ENCODE measurements around the gene DNAH5. TPM values are rescaled to one million over a fixed set of nuclear protein-coding genes. Genes with fewer than 3 reads are reported as not detected.

Gene DNAH5
- total RNA-seq, 1 donor from 2014 or later: 0.13 TPM

- no peak for DNase-seq (ENCODE audit: low read depth in 2 of 2)
Measured at GRCh38 chr5:13731121-13731628, 213.3 kb downstream of the DNAH5 start.

DNA sequence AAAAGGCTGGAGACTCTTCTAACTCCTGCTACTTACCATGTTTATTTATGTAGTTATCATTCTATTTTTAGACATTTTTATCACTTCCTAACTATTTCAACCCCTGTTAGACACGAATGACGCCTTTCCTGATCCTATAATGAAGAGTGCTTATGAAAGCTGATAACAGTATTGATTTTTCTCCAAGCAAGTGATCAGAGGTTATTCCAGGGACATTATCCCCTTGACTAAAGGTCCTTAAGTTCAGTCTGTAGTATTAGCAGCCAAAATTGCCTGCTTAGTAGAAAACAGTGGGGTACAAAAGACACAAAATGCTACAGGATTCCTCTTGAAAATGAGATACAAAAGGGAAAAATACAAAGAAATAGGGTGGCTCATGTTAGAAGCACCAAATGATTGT, 235.6 kb downstream of the DNAH5 start:
- DNase-seq (ENCODE audit: low read depth in 2 of 2): no peak

- no peak for DNase-seq (ENCODE audit: low read depth in 2 of 2)
Measured at GRCh38 chr5:13708432-13708831, 236.1 kb downstream of the DNAH5 start.

- DNase-seq (ENCODE audit: low read depth in 2 of 2): no peak
Measured at GRCh38 chr5:13704396-13704795, 240.1 kb downstream of the DNAH5 start.

GRCh38 chr5:13700626-13701025, 243.9 kb downstream of the DNAH5 start:
- DNase-seq (ENCODE audit: low read depth in 2 of 2): no peak

GRCh38 chr5:13698885-13699284, 245.6 kb downstream of the DNAH5 start:
- DNase-seq (ENCODE audit: low read depth in 2 of 2): no peak

- no peak for DNase-seq (ENCODE audit: low read depth in 2 of 2)
Measured at GRCh38 chr5:13695076-13695712, 249.3 kb downstream of the DNAH5 start.

DNA sequence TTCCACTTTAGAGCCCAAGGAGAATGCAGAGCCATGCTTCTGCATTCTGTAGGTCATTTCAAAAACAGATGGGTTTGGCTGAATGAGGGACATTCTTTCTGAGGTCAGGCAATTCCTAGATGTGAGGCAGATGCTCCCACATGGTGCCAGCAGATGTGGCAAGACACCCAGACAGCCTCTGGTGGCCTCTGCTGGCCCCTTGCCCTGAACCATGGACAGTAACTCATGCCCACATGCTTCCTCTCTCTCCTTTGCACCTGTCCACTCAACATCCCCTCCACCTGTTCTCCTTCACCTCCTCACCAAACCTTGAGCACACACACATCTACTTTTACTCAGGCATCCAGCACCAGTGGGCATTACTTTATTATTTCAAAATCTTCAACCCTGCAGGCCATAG, 252.3 kb downstream of the DNAH5 start:
- DNase-seq (ENCODE audit: low read depth in 2 of 2): no peak

DNA sequence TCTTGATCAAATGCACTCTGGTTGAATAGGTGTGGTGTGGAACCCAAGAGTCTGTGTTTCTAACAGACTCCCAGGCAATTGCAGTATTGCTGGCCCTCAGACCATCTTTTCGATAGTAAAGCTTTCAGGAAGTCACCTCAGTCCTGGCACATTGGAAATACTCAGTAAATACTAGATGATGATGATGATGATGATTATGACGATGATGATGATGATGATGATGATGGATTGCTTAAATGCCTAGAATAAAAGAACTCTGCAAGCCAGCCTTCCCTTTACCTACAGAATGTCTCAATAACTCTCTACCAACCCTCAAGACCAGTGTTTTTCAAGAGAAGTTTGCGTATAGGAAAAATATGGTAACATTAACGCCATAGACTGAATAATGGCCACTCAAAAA, 268.0 kb downstream of the DNAH5 start:
- no peak for DNase-seq (ENCODE audit: low read depth in 2 of 2)

DNA sequence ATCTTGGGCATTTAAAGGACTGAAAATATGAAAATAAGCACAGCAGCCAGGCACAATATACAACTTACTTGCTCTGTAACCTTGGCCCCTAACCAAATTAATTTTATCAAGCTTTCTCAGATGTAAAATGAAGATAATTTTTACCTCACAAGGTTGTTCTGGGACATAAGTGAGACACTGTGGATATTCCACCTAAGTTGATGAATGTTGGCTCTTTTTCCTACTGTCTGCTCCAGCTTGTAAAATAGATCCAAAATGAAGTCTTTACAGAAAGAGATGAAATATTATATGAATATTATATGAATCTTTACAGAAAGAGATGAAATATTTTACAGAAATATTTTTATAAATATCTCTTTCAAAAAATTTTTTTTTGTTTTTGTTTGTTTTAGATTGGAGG, 270.1 kb downstream of the DNAH5 start:
- DNase-seq (ENCODE audit: low read depth in 2 of 2): no peak

DNA sequence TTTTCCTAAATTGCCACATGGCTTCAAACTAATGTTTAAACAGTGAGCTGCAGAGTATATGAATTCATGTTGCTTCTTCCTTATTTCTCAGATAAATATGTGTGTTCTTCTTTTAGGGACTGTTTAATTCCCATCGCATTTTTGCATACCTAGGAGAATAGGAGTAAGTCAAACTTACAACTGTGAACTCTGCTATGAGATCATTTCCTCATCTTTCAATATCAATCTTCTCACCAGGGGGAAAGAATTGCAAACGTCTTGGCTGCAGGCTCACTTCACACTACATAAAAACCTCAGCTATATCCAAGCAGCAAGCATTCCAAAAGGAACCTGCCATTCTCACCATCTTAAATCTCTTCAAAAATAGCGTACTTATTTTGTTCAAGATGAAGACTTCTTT, 271.0 kb downstream of the DNAH5 start:
- no peak for DNase-seq (ENCODE audit: low read depth in 2 of 2)

DNA sequence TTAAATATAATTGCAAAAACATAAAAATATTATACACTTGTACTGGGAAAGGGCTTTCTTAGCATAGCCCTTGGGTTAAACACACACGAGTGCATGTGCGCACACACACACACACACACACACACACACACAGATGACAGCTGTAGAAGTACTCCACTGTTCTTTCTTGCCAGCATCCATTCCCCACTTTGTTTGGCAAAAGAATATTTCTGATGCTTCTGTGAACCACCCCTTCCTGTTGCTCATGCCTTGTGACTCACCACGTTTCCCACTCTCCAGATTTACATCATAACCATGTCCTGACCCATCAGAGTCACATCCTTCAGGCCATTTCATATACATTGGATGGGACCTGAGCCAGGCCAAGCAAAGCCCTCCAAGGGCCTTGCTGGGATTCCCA, 280.1 kb downstream of the DNAH5 start:
- DNase-seq (ENCODE audit: low read depth in 2 of 2): peak; percentile 16 to 69

- DNase-seq (ENCODE audit: low read depth in 2 of 2): no peak
Measured at GRCh38 chr5:13662626-13663025, 281.9 kb downstream of the DNAH5 start.

DNA sequence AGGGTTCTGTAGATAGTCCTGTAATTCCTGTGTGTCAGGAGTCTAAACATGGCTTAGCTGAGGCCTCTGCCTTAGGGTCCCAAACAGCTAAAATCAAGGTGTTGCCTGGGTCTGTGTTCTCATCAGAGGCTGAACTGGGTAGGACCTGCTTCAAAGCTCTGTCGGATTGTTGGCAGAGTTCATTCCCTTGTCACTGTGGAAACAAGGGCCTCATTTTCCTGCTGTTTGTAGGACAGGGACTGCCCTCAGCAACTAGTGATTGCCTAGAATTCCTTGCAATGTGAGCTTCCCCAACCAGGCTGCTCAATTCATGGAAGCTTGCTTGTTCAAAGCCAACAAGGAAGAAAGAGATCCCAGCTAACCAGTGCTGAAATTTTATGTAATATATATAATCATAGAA, 283.2 kb downstream of the DNAH5 start:
- no peak for DNase-seq (ENCODE audit: low read depth in 2 of 2)

DNA sequence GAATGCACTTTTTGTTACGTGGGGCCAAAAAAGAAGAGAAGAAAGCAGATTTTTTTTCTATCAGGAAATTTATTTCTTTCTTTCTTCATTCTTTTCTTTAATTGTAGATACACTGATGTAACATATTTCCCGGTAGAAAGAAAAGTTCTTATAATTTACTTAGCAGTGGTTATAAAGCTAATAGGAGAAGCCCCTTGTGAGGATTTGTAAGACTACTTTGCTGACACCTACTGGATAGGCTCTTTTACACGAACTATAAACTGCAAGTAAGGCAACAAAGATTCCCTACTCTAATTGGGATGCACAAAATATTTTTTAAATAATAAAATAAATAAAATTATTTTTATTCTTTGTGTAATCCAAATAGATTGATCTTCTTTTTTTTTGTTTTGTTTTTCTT, 284.4 kb downstream of the DNAH5 start:
- DNase-seq (ENCODE audit: low read depth in 2 of 2): peak; percentile 7 to 10

GRCh38 chr5:13659391-13659790, 285.1 kb downstream of the DNAH5 start:
- DNase-seq (ENCODE audit: low read depth in 2 of 2): no peak

DNA sequence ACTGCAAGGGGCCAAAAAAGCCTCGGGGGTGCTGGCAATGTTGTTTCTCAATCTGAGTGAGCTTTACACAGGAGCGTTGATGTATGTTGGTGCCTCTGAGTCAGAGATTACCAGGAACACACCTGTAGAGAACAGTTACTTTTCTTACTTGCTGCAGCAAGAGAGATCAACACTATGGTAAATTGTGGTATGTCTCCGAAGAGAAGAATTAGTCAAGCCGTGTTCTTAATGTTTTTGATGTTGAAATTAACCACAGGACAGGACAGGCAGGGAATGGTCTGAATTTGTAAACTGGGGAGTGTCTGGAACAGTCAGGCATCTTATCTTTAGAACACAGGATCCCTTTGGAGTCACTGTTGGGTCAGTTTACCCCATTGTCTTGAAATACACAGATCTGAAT, 285.7 kb downstream of the DNAH5 start:
- DNase-seq (ENCODE audit: low read depth in 2 of 2): no peak

GRCh38 chr5:13658152-13658551, 286.3 kb downstream of the DNAH5 start:
- no peak for DNase-seq (ENCODE audit: low read depth in 2 of 2)

GRCh38 chr5:13653709-13654108, 290.8 kb downstream of the DNAH5 start:
- no peak for DNase-seq (ENCODE audit: low read depth in 2 of 2)

- DNase-seq (ENCODE audit: low read depth in 2 of 2): no peak
Measured at GRCh38 chr5:13649656-13650055, 294.8 kb downstream of the DNAH5 start.

GRCh38 chr5:13648822-13649221, 295.7 kb downstream of the DNAH5 start:
- no peak for DNase-seq (ENCODE audit: low read depth in 2 of 2)

DNA sequence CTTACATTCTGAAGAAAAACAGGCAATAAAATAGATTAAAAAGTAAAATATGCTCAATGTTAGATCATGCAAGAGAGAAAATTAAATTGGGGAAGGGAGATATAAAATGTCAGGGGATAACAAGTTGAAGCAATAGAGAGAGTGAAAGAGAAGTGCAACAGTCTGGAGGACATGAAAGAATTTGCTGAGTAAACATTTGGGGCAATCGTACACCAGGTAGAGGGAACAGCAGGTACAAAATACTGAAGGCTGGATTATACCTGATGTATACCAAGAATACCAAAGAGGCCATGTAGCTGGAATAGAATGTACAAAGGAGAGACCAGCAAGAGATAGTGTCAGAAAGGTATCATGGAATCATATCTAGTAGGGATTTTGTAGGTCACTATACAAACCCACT, 300.8 kb downstream of the DNAH5 start:
- no peak for DNase-seq (ENCODE audit: low read depth in 2 of 2)

- DNase-seq (ENCODE audit: low read depth in 2 of 2): no peak
Measured at GRCh38 chr5:13643196-13643595, 301.3 kb downstream of the DNAH5 start.

Measured in dermis microvascular lymphatic vessel endothelial cell (primary cell).